DOHH2 (cell line): ENCODE measurements around the gene ZMYND12.

Experiments used
- EZH2phosphoT487 ChIP-seq: fragments of 200-600 bp; sonication (generic); IDR thresholded peaks from 2 replicates; pipeline ENCODE4 v1.6.1; 2017; ENCODE audit warnings: borderline replicate concordance, mild to moderate bottlenecking, antibody characterized with exemption, low read length, moderate library complexity, mixed read lengths
- TF ChIP-seq, protein P1 (sequence below): fragments of 200-600 bp; sonication (generic); IDR thresholded peaks from one replicate; pipeline ENCODE4 v1.5.1; 2014; ENCODE audit warnings: antibody characterized with exemption, mild to moderate bottlenecking, low read depth, low read length; ENCODE audit not compliant: poor library complexity, severe bottlenecking

- TF ChIP-seq, protein P1, sequence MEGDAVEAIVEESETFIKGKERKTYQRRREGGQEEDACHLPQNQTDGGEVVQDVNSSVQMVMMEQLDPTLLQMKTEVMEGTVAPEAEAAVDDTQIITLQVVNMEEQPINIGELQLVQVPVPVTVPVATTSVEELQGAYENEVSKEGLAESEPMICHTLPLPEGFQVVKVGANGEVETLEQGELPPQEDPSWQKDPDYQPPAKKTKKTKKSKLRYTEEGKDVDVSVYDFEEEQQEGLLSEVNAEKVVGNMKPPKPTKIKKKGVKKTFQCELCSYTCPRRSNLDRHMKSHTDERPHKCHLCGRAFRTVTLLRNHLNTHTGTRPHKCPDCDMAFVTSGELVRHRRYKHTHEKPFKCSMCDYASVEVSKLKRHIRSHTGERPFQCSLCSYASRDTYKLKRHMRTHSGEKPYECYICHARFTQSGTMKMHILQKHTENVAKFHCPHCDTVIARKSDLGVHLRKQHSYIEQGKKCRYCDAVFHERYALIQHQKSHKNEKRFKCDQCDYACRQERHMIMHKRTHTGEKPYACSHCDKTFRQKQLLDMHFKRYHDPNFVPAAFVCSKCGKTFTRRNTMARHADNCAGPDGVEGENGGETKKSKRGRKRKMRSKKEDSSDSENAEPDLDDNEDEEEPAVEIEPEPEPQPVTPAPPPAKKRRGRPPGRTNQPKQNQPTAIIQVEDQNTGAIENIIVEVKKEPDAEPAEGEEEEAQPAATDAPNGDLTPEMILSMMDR: no peak
- no peak for TF ChIP-seq EZH2phosphoT487
These were observed 22.0 kb upstream of the ZMYND12 start for GRCh38 chr1:42477775-42478174.
